ENCODE data around the gene SOX4.

The SOX4 gene

GRCh38 chr6:21626756-21627155 is 33.2 kb downstream of the SOX4 start:
- Histone ChIP-seq H3K9me3 (ENCODE audit: insufficient read depth, low read depth, low read length) (no peaks in the 10 kb centered on the region; the same call in 1 of the 2 replicates), H3K27me3 (ENCODE audit: insufficient read depth, low read length) (no peaks in the 10 kb centered on the region), H3K36me3 (ENCODE audit: insufficient read depth, low read depth, low read length) (no peaks in the 10 kb centered on the region), H3K4me3 (ENCODE audit: low read length) (no peak overlapping the region), H3K9ac (ENCODE audit: low read depth, low read length) (no peak overlapping the region), H3K27ac (ENCODE audit: low read length) (no peak overlapping the region), H3K4me1 (ENCODE audit: insufficient read depth, low read length) (no peaks in the 10 kb centered on the region)

DNA sequence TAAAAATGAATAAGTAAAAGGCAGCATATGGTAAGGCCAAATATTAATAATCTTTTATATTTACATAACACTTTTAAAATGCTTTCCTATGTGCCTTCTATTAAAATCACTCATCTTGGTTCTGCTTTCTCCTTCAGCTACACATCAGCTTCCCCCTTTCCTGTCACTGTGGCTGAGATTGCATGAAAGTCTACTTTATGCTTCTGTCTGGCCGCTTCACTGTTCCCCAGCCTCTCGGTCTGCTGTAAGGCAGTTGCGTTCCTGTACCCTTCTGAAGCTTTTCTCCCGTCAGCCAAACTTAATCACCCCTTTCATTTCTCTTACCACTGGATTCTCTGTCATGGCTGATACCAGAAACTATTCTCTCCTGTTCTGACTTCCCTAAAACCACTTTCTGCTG is 34.6 kb downstream of the SOX4 start:
- Histone ChIP-seq H3K27me3 (ENCODE audit: insufficient read depth, low read length) (no peaks in the 10 kb centered on the region), H3K36me3 (ENCODE audit: insufficient read depth, low read depth, low read length) (no peaks in the 10 kb centered on the region), H3K9ac (ENCODE audit: low read depth, low read length) (no peak overlapping the region), H3K27ac (ENCODE audit: low read length) (no peak overlapping the region), H3K9me3 (ENCODE audit: insufficient read depth, low read depth, low read length) (no peaks in the 10 kb centered on the region; the same call in 1 of the 2 replicates), H3K4me1 (ENCODE audit: insufficient read depth, low read length) (no peaks in the 10 kb centered on the region), H3K4me3 (ENCODE audit: low read length) (no peak overlapping the region)

- Histone ChIP-seq H3K27ac (ENCODE audit: low read length) (no peak overlapping the region), H3K9ac (ENCODE audit: low read depth, low read length) (no peak overlapping the region), H3K36me3 (ENCODE audit: insufficient read depth, low read depth, low read length) (no peaks in the 10 kb centered on the region), H3K4me3 (ENCODE audit: low read length) (no peak overlapping the region), H3K27me3 (ENCODE audit: insufficient read depth, low read length) (no peaks in the 10 kb centered on the region), H3K4me1 (ENCODE audit: insufficient read depth, low read length) (no peaks in the 10 kb centered on the region), H3K9me3 (ENCODE audit: insufficient read depth, low read depth, low read length) (no peaks in the 10 kb centered on the region)
Measured at GRCh38 chr6:21633511-21634109, 40.1 kb downstream of the SOX4 start.

GRCh38 chr6:21634582-21634981 is 41.0 kb downstream of the SOX4 start:
- no peaks in the 10 kb centered on the region for H3K27me3 ChIP-seq (ENCODE audit: insufficient read depth, low read length)
- no peak overlapping the region for H3K9ac ChIP-seq (ENCODE audit: low read depth, low read length)
- no peak overlapping the region for H3K27ac ChIP-seq (ENCODE audit: low read length)
- no peaks in the 10 kb centered on the region for H3K4me1 ChIP-seq (ENCODE audit: insufficient read depth, low read length)
- no peak overlapping the region for H3K4me3 ChIP-seq (ENCODE audit: low read length)
- no peaks in the 10 kb centered on the region for H3K9me3 ChIP-seq (ENCODE audit: insufficient read depth, low read depth, low read length)
- no peaks in the 10 kb centered on the region for H3K36me3 ChIP-seq (ENCODE audit: insufficient read depth, low read depth, low read length)

DNA sequence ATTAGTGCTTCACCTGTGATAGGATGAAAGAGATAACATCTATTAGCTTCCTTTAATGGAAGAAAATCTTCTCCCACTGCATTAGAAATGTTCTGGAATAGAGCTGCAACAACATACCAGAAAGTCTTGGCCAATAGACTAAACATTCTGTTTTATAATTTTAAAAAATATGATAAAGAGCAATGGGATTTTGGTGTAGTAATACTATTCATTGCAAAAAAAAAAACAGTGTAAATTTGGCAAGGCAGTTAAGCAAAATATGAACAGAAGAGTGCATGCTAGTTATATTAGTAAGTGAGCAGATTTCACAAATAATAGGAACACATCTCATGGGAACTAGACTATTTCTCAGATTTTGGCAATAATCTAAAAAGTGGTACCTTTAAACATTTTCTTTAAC is 43.3 kb downstream of the SOX4 start:
- Histone ChIP-seq H3K9me3 (ENCODE audit: insufficient read depth, low read depth, low read length) (no peaks in the 10 kb centered on the region), H3K4me1 (ENCODE audit: insufficient read depth, low read length) (no peaks in the 10 kb centered on the region), H3K4me3 (ENCODE audit: low read length) (no peak overlapping the region), H3K9ac (ENCODE audit: low read depth, low read length) (no peak overlapping the region), H3K36me3 (ENCODE audit: insufficient read depth, low read depth, low read length) (no peaks in the 10 kb centered on the region), H3K27ac (ENCODE audit: low read length) (no peak overlapping the region), H3K27me3 (ENCODE audit: insufficient read depth, low read length) (no peaks in the 10 kb centered on the region)

GRCh38 chr6:21639316-21639715 is 45.8 kb downstream of the SOX4 start:
- H3K9ac ChIP-seq (ENCODE audit: low read depth, low read length), result no peak overlapping the region
- H3K4me1 ChIP-seq (ENCODE audit: insufficient read depth, low read length), result no peaks in the 10 kb centered on the region
- H3K4me3 ChIP-seq (ENCODE audit: low read length), result no peak overlapping the region
- H3K27me3 ChIP-seq (ENCODE audit: insufficient read depth, low read length), result no peaks in the 10 kb centered on the region
- no peaks in the 10 kb centered on the region for H3K9me3 ChIP-seq (ENCODE audit: insufficient read depth, low read depth, low read length)
- no peak overlapping the region for H3K27ac ChIP-seq (ENCODE audit: low read length)
- H3K36me3 ChIP-seq (ENCODE audit: insufficient read depth, low read depth, low read length), result no peaks in the 10 kb centered on the region
